HG03175 (cell line): Measurements from ENCODE around the gene GALNT18.
"Not testable (repeated sequence)": the region's sequence is repeated elsewhere in the genome, so short reads cannot be mapped to it uniquely, and the experiment has no call there.

Source experiments
- ATAC-seq: cut with Tn5 transposase; IDR thresholded peaks from one replicate; pipeline ENCODE4 v1.9.1; 2021; ENCODE audit warnings: mild to moderate bottlenecking, moderate library complexity; ENCODE audit not compliant: unreplicated experiment

The GALNT18 gene

DNA sequence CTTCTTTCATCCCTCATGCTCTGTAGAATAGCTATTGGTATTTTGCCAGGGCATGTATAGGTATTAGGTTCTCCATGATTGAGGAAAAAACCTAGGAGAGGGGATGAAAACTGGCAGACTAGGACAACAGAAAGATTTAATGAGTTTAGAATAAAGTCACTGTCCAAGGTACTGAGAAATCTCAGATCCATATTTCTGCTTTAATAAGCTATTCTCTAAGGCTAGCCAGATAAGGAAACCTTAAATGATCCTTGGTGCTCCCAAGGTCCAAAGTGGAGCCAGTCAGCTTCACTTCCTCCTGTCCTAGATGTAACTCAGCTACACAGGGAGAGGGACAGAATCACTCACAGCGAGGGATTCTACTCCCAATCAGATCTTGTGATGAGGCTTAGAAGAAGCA, 255.0 kb downstream of the GALNT18 start:
- no peak for ATAC-seq

DNA sequence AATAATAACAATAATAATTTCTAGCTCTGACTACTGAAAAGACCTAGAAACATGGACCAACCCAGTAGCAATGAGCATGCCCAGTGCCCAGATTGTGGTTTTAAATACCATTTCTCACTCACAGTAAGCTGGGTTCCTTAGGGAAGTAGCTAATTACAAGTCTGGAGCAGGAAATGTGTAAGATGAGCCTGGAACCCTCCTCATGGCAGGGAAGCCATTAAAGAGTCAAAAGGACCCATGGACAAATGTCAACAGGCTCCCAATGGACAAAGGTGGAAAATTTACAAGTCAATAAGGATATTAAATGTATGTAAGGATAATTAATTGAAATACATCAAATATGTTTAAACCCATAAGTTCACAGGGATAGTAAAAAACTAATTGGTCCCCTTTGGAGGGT, 258.1 kb downstream of the GALNT18 start:
- ATAC-seq: no peak

DNA sequence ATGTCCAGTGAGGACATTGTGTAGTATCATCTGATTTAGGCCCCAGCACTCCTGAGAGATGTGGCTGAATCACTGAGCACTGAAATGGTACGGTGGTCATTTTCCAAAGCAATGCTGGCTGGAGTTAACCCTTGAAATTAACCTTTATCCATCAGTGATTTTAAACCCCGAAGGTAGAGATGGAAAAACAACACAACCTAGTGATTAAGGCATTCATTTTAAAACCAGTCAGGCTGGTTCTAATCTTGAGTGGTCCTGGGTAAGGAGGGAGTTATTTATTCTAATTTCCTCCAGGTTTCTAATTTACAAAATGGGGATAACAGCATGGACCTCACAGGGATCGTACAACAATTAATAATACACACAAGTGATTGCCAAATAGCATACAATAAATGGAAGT, 262.2 kb downstream of the GALNT18 start:
- no peak for ATAC-seq

DNA sequence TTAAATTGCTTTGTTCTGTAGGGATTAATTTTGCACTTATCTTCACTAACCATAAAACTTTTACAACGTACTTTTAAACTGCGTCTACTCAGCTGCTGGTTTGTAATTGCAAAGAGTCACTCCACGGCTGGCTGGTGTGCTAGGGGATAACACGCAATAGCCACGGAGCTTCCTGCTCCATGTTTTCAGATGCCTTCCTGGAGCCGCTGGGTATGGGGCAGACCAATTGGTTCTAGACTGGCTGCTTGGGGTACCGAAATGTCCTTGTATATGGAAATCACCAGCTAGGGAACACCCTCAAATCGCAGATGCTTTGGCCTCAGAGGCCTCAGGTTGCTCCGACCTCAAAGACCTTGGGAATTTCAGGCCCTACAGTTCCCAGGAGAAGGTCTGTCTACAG, 265.0 kb downstream of the GALNT18 start:
- no peak for ATAC-seq

DNA sequence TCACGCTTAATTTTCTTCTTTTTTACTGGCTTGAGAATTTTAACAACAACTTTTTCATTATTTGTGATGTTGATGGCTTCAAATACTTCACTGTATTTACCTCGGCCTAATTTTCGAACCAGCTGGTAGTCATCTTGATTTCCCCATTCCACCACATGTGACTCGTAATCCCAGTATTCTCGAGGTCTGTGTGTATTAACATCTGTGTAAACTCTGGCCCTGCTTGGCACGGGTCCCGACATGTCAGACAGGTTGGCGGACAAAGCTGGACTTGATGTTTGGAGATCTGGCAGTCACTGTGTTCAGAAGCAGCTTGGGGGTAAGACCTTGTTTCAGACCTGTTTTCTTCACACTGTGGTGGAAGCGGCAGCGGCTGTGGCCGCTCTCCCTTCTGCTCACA, 268.9 kb downstream of the GALNT18 start, which contains the start of gene CSNK2A3:
TSS of gene CSNK2A3 (minus strand) at position 373 of the 400 bp plus-strand sequence. CDS start at position 242, 131 bp downstream.
- ATAC-seq: not testable (repeated sequence)

DNA sequence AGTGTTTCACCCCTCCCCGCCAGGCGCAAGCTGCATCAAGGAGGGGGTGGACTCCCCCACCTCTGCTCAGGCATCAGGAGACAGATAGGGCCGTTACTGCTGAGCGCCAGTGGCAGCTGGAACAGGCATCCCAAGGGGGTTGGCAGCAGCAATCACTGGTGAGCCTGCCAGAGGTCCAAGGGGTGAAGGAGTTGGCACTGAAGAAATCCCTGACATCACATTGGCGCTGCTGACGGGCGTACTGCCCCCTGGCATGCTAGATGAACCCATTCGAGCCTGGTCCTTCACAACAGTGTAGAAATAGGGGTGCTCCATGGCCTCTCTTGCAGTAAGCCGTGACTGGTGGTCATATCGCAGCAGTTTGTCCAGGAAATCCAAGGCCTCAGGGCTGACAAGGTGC, 270.0 kb downstream of the GALNT18 start:
- not testable (repeated sequence) for ATAC-seq

DNA sequence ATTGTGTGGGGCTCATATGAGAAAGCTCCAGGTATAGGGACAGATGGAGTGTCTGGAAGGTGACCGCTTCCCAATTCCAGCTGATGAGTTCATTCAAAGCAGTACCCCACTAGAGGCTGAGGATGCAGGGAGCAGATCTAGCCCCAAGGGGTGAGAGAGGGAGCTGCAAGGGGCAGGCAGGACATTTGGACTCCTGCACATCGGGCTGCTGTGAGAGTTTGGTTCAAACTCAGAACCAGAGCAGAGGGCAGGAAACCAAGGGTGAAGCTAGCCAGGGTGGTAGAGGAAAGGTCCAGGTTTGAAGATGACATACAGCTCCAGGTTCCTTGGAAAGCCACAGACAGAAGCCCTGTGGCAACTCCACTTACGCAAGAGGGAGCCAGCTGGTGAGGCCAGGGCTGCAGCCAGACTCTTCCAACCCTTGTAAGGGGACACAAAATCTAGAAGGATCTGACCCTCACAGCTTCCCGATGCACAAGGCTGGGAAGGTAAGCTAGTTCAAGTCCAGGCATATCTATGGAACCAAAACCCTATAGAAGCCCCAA, 270.7 kb downstream of the GALNT18 start:
- no peak for ATAC-seq

DNA sequence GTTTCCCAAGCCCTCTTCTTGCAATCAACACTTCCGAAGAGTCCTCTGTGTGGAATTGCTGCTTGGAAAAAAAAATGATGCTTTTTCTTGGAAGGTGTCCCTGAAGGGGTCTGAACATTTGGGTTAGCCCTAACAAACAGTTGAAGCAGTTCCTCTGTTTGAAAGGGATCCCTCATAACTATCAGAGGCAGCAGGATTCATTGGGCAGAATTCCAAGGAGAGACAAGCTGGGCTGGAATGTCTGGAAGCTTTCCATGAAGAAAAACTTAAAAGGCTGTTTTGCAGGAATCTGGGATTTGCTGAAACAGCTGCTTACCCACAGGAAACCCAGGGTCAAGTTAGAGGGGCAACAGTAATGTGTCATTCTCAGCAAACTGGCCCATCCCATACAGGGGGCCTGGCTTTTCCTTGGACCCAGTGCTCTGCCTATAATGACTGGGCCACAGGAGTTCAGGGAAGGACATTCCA, 271.9 kb downstream of the GALNT18 start:
- no peak for ATAC-seq

DNA sequence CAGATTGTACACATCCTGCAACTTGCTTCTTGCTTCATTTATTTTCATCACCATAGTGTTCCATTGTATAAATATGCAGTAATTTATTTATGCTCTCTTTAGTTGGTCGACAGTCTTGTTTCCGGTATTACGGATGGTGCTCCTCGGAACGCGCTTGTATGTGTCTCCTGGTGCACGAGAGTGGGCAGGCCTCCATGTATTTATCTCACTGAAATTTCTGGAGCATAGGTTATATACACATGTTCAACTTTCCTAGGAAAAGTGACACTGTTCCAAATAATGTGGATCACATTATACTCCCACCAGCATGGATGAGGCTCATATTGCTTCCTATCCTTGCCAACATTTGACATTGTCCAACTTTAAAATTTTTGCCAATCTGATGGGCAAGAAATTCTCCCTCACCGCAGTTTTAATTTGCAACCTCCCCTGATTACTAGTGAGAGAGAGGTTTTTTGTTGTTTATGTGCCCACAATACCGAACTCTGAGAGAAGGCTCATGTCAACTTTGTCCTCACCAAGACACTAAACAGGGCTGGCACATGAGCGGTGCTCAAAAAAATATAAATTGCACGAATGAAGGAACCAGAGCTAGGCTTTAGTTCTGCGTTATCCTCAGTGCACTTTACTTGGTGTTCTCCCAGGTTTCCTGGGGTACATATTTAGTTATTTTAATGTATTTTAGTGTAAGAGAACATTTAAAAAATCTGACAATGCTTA, 272.5 kb downstream of the GALNT18 start:
- no peak for ATAC-seq

DNA sequence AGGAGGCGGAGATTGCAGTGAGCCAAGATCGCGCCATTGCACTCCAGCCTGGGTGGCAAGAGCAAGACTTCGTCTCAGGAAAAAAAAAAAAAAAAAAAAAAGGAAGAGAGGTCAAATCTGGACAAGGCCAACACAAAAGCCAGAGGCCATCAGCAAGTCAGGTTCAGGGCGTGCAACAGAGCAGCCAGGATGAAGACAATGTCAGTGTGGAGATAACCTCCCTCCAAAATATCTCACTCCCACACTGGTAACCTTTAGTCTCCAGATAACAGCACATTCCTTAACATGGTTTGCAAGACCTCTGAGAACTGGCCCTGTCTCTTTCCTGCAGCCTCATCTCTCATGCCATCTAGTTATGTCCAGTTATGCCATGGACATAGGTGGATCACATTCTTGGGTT, 273.5 kb downstream of the GALNT18 start:
- ATAC-seq: no peak

DNA sequence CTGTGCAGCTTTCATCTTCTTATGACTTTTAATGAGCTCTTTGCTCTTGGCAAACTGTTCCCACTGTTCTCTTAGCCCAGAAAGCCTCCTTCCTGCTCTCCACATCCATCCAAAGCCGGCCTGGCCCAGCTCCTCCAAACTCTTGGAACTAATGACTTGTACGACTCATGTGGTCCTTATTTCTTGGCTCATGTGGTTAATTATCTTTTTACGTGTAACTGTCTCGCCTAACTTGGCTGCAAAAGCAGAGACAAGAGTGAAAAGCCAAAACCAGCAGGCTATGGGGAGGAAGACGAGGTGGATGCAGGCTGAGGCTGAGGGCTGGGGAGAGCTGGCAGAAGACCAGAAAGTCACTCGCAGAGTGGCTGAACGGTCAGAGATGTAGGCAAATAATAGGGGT, 274.2 kb downstream of the GALNT18 start:
- ATAC-seq: no peak

DNA sequence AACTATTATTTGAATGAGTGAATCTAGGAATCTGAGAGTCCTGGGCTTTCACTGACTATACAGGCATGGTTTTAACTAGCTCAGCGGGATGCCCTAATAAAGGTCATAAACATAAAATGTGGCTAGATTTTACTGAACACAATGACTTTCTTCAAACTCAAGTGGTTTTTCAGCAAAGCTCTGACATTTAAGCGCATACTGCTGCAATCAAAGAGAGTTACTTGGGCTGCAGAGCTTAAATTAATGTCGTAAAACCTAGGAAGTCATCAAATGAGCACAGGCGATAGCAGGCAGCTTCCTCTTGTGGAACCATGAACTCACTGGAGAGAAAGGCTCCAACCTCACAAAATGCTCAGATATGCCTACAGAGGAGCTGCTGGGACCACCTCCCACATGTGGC, 275.5 kb downstream of the GALNT18 start:
- ATAC-seq: no peak

DNA sequence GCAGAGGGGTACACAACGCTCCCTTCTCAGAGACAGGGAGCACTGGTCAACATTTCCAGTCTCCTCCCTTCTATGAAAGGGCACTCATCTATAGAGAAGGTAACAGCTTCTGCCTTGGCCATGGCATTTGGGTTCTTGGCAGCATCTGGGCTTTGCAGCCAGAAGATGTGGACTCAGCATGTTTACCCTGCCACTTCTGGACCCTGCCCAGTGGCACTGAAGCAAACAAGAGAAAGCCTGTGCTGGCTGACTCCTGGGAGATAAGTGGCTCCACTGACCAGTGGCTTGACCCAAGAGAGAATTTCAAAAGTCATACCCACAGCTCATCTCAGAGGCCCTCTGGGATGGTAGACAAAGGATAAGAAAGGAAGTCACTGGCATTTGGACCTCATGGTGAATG, 276.7 kb downstream of the GALNT18 start:
- no peak for ATAC-seq

DNA sequence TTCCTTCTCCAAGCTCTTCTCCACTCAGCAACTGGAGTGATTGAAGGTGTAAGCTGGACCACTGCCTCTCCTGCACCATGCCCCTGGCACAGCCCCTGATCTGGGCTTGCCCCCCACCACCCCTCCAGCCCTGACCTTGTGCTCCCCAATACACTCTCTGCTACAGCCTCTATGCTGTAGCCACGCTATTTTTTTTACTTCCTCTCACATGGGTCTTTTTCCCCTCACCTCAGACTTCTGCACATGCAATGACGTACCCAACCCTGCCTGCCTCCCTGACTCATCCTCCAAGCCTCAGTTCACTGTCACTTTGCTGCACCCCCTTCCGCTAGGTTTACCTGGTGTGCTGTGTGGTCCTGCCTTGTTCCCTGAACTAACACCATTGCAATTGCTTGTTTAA, 277.8 kb downstream of the GALNT18 start:
- no peak for ATAC-seq

DNA sequence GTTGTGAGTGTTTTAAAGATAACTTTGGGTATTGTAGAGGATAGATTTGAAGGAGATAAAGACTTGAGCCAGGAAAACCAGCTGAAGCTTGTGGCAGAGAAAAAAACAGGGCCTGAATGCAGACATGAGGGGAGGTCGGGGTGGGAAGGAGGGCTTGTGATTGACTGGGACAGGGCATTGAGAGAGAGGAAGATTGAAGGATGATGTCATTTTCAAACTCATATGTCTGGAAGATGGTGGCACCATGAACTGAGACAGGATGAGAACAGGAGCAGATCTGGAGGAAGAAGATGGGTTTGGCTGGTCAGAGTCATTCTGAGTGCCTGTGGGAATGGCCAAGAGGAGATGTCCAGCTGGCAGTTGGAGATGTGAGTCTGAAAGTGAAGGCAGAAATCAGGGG, 283.5 kb downstream of the GALNT18 start:
- no peak for ATAC-seq

DNA sequence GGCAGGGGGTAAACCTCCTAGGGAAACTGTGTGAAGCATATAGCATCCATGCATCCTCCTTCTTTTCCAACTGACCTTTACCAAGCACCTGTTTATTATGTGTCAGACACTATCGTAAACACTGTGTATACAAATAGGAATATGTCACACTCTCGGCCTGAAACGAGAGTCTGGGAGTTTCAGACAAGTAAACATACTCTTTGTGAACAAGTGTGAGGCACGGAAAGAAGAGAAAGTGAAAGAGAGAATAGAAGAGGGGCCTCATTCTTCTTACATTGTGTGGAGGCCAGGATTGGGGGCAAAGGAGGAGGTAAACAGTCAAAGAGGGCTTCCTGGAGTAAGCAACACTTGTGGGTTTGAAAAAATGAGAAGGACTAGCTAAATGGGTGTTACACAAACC, 285.1 kb downstream of the GALNT18 start:
- no peak for ATAC-seq

DNA sequence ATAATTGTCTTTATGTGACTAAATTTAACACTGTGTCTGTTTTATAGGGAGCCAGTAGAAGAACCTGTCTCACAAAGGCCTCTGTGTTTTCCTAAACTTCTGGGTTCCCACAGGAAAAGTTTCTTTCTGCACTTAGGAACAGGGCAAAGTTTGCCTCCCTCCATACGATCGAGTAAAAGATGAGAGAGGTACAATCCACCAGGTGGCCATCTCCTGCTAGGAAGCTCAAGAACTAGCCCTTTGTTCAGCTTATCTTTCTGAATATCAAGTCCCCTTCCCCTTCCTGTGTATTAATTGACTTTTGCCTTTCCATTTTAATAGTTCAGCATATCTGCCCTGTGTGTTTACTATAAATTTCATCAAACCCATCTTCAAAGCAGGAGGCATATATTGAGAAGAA, 286.8 kb downstream of the GALNT18 start:
- no peak for ATAC-seq

DNA sequence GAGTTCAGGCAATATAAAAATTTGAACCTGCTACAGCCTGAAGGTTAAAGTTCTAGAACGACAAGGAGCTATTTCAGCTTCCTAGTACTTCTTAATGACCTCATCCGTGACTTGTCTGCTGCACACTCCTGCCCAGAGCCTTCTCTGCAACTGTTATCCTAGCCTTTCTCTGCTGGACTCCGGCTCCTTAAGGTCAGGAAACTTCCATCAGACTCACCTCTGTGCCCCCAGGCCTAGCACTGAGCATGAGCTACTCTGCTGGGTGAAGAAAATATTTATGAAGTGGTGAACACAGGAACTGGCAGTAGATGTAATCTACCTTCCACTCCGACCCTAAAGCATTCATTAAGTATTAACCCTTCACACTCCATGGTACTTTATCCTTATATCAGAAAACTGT, 287.2 kb downstream of the GALNT18 start:
- ATAC-seq: no peak

DNA sequence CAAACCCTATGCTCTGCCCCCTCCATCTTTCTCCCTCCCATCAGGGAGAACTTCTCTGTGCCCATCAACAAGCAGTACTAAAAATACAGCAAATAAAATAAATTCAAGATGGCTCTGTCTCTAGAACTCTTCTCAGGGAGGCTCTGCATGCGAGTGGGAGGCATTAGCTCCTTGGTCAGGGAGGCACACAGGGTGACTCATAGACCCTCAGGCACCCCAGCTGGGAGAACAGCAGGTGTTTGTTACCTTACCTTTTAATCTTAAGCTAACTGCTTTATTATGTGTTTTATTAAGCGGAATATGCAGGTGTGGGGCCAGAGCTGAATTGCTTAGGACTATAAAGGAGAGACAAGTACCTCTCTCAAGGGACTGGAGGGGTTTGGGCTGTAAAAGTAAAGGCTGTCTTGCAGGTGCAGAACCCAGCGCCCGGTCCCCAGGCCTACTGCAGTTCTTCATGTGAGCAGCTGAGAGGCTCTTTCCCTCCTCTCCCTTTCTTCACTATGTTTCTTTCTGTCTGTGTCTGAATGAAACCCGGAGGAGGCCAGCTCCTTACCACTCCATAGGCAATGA, 289.6 kb downstream of the GALNT18 start:
- no peak for ATAC-seq

DNA sequence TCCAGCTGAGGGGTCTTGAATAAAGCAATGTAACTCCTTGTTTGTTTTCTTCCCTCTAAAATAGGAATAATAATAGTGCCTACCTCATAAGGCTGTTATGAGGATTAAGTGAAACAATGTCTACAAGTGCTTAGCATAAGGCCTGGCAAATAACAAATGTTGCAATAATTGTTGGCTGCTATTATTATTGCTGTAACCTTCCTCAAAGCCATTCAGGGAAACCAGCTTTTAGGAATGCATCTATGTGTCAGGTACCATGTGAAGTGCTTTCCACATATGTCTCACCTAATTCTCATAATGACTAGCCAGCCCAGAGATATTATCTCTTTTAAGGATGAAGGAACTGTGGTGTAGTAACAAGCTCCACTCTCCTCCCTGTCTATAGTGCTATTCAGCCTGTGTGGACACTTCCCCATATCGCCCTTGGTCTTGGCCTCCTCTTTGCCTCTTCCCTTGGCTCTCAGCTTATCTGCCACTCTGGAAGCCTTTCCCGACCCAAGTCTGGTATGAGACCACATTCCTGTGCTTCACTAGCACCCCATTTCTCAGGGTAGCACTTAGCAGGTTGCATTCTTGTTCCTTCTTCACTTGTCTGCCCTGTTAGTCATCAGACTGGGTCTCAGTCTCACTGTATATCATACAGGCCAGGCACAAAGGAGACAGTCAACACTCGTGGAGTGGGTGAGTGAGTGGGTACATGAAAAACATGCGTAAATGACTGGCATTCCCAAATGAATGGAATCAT, 292.6 kb downstream of the GALNT18 start:
- no peak for ATAC-seq

DNA sequence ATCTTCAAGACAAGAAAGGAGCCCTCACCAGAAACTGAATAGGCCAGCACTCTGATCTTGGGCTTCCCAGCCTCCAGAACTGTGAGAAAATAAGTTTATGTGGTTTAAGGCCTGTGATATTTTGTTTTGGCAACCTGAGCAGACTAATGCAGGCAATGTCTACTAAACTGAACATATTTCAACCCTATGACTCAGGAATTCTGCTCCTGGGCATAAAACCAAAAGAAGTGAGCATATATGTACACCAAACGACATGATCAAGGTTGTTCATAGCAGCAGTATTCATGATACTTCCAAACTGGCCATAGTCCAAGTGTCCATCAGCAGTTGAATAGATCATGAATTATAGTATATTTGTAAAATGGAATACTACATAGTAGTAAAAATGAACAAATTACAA, 297.7 kb downstream of the GALNT18 start:
- ATAC-seq: no peak

DNA sequence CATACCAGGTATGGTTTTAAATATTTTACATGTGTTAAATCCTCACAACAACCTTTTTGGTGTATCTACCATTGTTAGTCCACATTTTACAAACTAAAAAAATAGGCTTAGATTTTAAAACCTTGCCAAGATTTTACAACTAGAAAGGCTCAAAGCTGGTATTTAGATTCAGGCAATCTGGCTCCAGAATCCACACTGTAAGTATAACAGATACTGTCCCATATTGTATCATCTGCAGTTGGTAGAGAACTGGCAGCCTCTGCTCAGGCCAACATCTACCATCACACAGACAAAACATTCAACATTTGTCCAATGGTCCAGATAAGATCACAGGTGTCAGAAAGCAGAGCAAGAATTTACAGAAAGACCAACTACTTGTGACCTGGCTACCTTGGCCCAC, 299.7 kb downstream of the GALNT18 start:
- ATAC-seq: no peak
